Activated CD8-positive, alpha-beta memory T cell treated with anti-CD3 and anti-CD28 coated beads, Interleukin-2, amount 10 ng/mL, durations not matched to agents 7 days and 5 days (primary cell): ENCODE data around the gene XYLT1. TPM values are rescaled to one million over a fixed set of nuclear protein-coding genes. Genes with fewer than 3 reads are reported as not detected.

Experiments
- ATAC-seq: fragments of 150-1000 bp; cut with Tn5 transposase; one replicate; pipeline ENCODE4 v1.10.0; 2021; ENCODE audit warnings: moderate library complexity
- CTCF ChIA-PET: fragments of 350-600 bp; sonication (Branson Sonifier 250); formaldehyde crosslinking; loops from one replicate; lab custom pipeline; 2021; ENCODE audit warnings: antibody characterized with exemption; lab: Charles Lee
- DNase-seq: peaks from one replicate; pipeline ENCODE4 v3.0.0-alpha.2; 2020
- H3K27ac Mint-ChIP-seq: one replicate; pipeline ENCODE4 v1.8.0; 2021; ENCODE audit warnings: mild to moderate bottlenecking, mixed read lengths
- H3K27me3 Mint-ChIP-seq: one replicate; pipeline ENCODE4 v1.8.0; 2021; ENCODE audit warnings: mixed read lengths
- H3K36me3 Mint-ChIP-seq: one replicate; pipeline ENCODE4 v1.8.0; 2021; ENCODE audit warnings: mild to moderate bottlenecking, mixed read lengths
- H3K4me1 Mint-ChIP-seq: one replicate; pipeline ENCODE4 v1.8.0; 2021; ENCODE audit warnings: mixed read lengths
- H3K4me3 Mint-ChIP-seq: one replicate; pipeline ENCODE4 v1.8.0; 2021; ENCODE audit warnings: mild to moderate bottlenecking, moderate library complexity, mixed read lengths
- H3K9me3 Mint-ChIP-seq: one replicate; pipeline ENCODE4 v1.8.0; 2022; ENCODE audit warnings: low read depth, mixed read lengths
- total RNA-seq, 2 experiments: library from RNA; stranded (reverse); gene quantifications; one replicate each; pipeline ENCODE4 v1.2.3, GENCODE V29; 2021

The XYLT1 gene
- total RNA-seq, 2 experiments from 2014 or later: 35.7 to 40.9 TPM

GRCh38 chr16:17261197-17261858 lies 209.4 kb downstream of the XYLT1 start:
- peak; percentile 93 for ATAC-seq

GRCh38 chr16:17260276-17260849 lies 210.4 kb downstream of the XYLT1 start:
- CTCF ChIA-PET: interaction anchor here (1.5 to 1.6 kb wide), 2 partner anchors 115 to 319 kb away, joined by 3 to 5 read pairs; no protein-coding TSS in a partner anchor
- Mint-ChIP-seq H3K9me3 (no peaks in the 10 kb centered on the region), H3K36me3 (peaks cover 21% of the 10 kb centered on the region), H3K27ac (no peak overlapping the region), H3K27me3 (no peaks in the 10 kb centered on the region), H3K4me3 (no peak overlapping the region), H3K4me1 (peaks cover 42% of the 10 kb centered on the region)
- ATAC-seq (no peak), DNase-seq (no peak)

More at GRCh38 chr16:17261197-17261858, 209.4 kb downstream of the XYLT1 start:
- no peaks in the 10 kb centered on the region for H3K9me3 Mint-ChIP-seq
- no peak overlapping the region for H3K4me3 Mint-ChIP-seq
- peaks cover 19% of the 10 kb centered on the region for H3K36me3 Mint-ChIP-seq
- CTCF ChIA-PET: interaction anchor here (0.7 to 1.5 kb wide), 5 partner anchors 10 to 155 kb away, joined by 3 to 7 read pairs (median 3); no protein-coding TSS in a partner anchor
- peaks cover 42% of the 10 kb centered on the region for H3K4me1 Mint-ChIP-seq
- no peaks in the 10 kb centered on the region for H3K27me3 Mint-ChIP-seq
- peak overlapping the region; percentile 69 for H3K27ac Mint-ChIP-seq
- peak; percentile 83 for DNase-seq

GRCh38 chr16:17259751-17260270 lies 210.9 kb downstream of the XYLT1 start:
- no peak for ATAC-seq
- no peak overlapping the region for H3K4me3 Mint-ChIP-seq
- DNase-seq: no peak
- H3K36me3 Mint-ChIP-seq: peaks cover 21% of the 10 kb centered on the region
- CTCF ChIA-PET: interaction anchor here (1.5 to 1.6 kb wide), 2 partner anchors 115 to 319 kb away, joined by 3 to 5 read pairs; no protein-coding TSS in a partner anchor
- no peak overlapping the region for H3K27ac Mint-ChIP-seq
- H3K9me3 Mint-ChIP-seq: no peaks in the 10 kb centered on the region
- H3K27me3 Mint-ChIP-seq: no peaks in the 10 kb centered on the region
- peaks cover 42% of the 10 kb centered on the region for H3K4me1 Mint-ChIP-seq

GRCh38 chr16:17258848-17259713 lies 211.7 kb downstream of the XYLT1 start:
- peaks cover 42% of the 10 kb centered on the region for H3K4me1 Mint-ChIP-seq
- peak overlapping the region; percentile 16 for H3K27ac Mint-ChIP-seq
- CTCF ChIA-PET: interaction anchor here (1.6 kb wide), 1 partner anchor 320 kb away, joined by 5 read pairs; no protein-coding TSS in a partner anchor
- H3K4me3 Mint-ChIP-seq: no peak overlapping the region
- no peaks in the 10 kb centered on the region for H3K27me3 Mint-ChIP-seq
- ATAC-seq: no peak
- no peaks in the 10 kb centered on the region for H3K9me3 Mint-ChIP-seq
- peaks cover 21% of the 10 kb centered on the region for H3K36me3 Mint-ChIP-seq
- DNase-seq: peak; percentile 52

- H3K27ac Mint-ChIP-seq: no peak overlapping the region
- ATAC-seq: no peak
- H3K9me3 Mint-ChIP-seq: no peaks in the 10 kb centered on the region
- no peak for DNase-seq
- CTCF ChIA-PET: no interaction called here
- H3K4me3 Mint-ChIP-seq: no peak overlapping the region
- no peaks in the 10 kb centered on the region for H3K27me3 Mint-ChIP-seq
- peaks cover 21% of the 10 kb centered on the region for H3K36me3 Mint-ChIP-seq
- H3K4me1 Mint-ChIP-seq: peaks cover 40% of the 10 kb centered on the region
Measured at GRCh38 chr16:17258077-17258599, 212.6 kb downstream of the XYLT1 start.

GRCh38 chr16:17257426-17258023 lies 213.2 kb downstream of the XYLT1 start:
- CTCF ChIA-PET: no interaction called here
- no peak for ATAC-seq
- no peaks in the 10 kb centered on the region for H3K27me3 Mint-ChIP-seq
- peaks cover 21% of the 10 kb centered on the region for H3K36me3 Mint-ChIP-seq
- no peak overlapping the region for H3K4me3 Mint-ChIP-seq
- DNase-seq: no peak
- H3K9me3 Mint-ChIP-seq: no peaks in the 10 kb centered on the region
- H3K27ac Mint-ChIP-seq: no peak overlapping the region
- peaks cover 38% of the 10 kb centered on the region for H3K4me1 Mint-ChIP-seq

- no peak for ATAC-seq
- Mint-ChIP-seq H3K9me3 (no peaks in the 10 kb centered on the region), H3K4me1 (no peaks in the 10 kb centered on the region), H3K4me3 (no peak overlapping the region), H3K36me3 (peaks cover 10% of the 10 kb centered on the region), H3K27me3 (no peaks in the 10 kb centered on the region), H3K27ac (no peak overlapping the region)
- CTCF ChIA-PET: interaction anchor here (1.5 kb wide), 1 partner anchor 13 kb away, joined by 3 read pairs; no protein-coding TSS in a partner anchor
- DNase-seq: no peak
Measured at GRCh38 chr16:17252701-17253100, 218.1 kb downstream of the XYLT1 start.

- Mint-ChIP-seq H3K4me3 (no peak overlapping the region), H3K27ac (no peak overlapping the region), H3K9me3 (no peaks in the 10 kb centered on the region), H3K36me3 (peaks cover 6% of the 10 kb centered on the region), H3K4me1 (peaks cover 3% of the 10 kb centered on the region), H3K27me3 (no peaks in the 10 kb centered on the region)
- DNase-seq (no peak), ATAC-seq (no peak)
- CTCF ChIA-PET: no interaction called here
Measured at GRCh38 chr16:17252064-17252463, 218.7 kb downstream of the XYLT1 start.

GRCh38 chr16:17251496-17251895 lies 219.3 kb downstream of the XYLT1 start:
- no peak for ATAC-seq
- Mint-ChIP-seq H3K27me3 (no peaks in the 10 kb centered on the region), H3K36me3 (peaks cover 6% of the 10 kb centered on the region), H3K4me1 (peaks cover 8% of the 10 kb centered on the region), H3K9me3 (no peaks in the 10 kb centered on the region), H3K27ac (no peak overlapping the region), H3K4me3 (no peak overlapping the region)
- no peak for DNase-seq
- CTCF ChIA-PET: no interaction called here

- no peak overlapping the region for H3K27ac Mint-ChIP-seq
Measured at GRCh38 chr16:17246974-17247732, 223.6 kb downstream of the XYLT1 start.

GRCh38 chr16:17246268-17246885 lies 224.4 kb downstream of the XYLT1 start:
- CTCF ChIA-PET: no interaction called here
- H3K27ac Mint-ChIP-seq: no peak overlapping the region
- H3K9me3 Mint-ChIP-seq: no peaks in the 10 kb centered on the region
- H3K27me3 Mint-ChIP-seq: no peaks in the 10 kb centered on the region
- DNase-seq: no peak
- ATAC-seq: no peak
- peaks cover 5% of the 10 kb centered on the region for H3K36me3 Mint-ChIP-seq
- no peak overlapping the region for H3K4me3 Mint-ChIP-seq
- H3K4me1 Mint-ChIP-seq: peaks cover 23% of the 10 kb centered on the region

More at GRCh38 chr16:17246974-17247732, 223.6 kb downstream of the XYLT1 start:
- DNase-seq (no peak), ATAC-seq (no peak)
- Mint-ChIP-seq H3K4me3 (no peak overlapping the region), H3K27me3 (no peaks in the 10 kb centered on the region), H3K36me3 (peaks cover 5% of the 10 kb centered on the region), H3K4me1 (peaks cover 23% of the 10 kb centered on the region), H3K9me3 (no peaks in the 10 kb centered on the region)
- CTCF ChIA-PET: no interaction called here

- Mint-ChIP-seq H3K36me3 (peaks cover 5% of the 10 kb centered on the region), H3K9me3 (no peaks in the 10 kb centered on the region), H3K4me1 (peaks cover 23% of the 10 kb centered on the region), H3K4me3 (no peak overlapping the region), H3K27ac (no peak overlapping the region), H3K27me3 (no peaks in the 10 kb centered on the region)
- ATAC-seq (no peak), DNase-seq (no peak)
- CTCF ChIA-PET: no interaction called here
Measured at GRCh38 chr16:17245776-17246175, 225.0 kb downstream of the XYLT1 start.
